GM10847 (cell line): Measurements from ENCODE around the gene SLC25A6.

Experiments used
- POLR2A ChIP-seq: IDR thresholded peaks from 2 replicates; pipeline ENCODE4 v1.6.1; 2011; ENCODE audit not compliant: insufficient read length; ENCODE audit errors: extremely low read depth

SLC25A6 gene

DNA sequence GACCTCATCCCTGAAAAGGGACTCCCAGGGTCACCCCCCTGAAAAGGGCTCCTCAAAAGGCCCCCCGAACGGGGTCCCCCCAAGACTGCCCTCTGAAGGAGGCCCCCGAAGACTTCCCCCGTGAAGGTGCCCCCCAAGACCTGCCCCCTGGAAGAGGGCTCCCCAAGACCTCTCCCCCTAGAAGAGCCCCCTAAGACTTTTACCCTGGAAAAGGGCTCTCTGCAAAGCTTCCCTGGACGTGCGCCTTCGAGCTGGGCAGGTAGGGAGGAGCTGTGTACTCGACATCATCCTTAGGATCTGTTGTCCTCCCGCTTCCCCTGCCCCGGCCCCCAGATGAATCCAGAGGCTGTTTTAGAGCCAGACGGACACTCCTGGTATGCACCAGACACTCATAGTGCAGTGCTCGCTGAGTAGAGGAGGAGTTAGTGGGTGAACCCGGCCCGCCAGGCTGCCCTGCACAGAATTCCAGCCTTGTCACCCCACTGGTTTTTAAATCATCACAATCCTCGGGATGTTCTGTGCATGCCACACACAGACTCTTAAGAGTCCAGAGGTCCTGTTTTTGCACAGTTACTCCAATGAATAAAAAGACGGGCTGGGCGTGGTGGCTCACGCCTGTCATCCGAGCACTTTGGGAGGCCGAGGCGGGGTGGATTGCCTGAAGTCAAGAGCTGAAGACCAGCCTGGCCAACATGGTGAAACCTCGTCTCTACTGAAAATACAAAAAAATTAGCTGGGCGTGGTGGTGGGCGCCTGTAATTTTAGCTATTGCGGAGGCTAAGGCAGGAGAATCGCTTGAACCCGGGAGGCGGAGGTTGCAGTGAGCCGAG, 5.7 kb upstream of the SLC25A6 start:
- TF ChIP-seq POLR2A = no peak

DNA sequence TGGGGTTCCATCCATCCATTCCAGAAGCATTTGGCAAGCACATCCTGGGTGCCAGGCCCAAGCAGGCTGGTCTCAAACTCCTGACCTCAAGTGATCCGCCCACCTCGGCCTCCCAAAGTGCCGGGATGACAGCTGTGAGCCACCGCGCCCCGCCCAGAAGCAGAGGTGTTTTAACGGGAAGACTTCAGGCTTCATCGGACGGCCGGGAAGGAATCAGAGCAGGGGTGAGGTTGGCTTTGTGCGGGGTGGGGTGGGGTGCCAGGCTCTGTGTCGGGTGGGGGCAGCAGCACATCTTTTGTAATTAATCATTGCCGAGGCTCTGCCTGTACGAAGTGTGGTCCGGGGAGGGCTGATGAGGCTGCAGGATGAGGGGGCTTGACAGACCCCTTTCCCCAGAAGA, 5.1 kb upstream of the SLC25A6 start:
- TF ChIP-seq POLR2A = no peak

DNA sequence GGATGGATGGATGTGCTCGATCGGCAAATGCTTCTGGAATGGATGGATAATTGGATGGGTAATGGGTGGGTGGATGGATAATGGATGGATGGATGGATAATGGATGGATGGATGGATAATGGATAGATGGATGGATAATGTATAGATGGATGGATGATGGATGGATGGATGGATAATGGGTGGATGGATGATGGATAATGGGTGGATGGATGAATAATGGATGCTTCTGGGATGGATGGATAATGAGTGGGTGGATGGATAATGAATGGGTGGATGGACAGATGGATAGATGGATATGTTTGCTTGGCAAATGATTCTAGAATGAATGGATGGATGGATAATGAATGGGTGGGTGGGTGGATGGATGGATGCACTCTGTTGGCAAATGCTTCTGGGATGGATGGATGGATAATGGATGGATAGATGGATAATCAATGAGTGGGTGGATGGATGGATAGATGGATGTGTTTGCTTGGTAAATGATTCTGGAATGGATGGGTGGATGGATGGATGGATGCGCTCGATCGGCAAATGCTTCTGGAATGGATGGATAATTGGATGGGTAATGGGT, 3.8 kb upstream of the SLC25A6 start:
- TF ChIP-seq POLR2A = no peak

DNA sequence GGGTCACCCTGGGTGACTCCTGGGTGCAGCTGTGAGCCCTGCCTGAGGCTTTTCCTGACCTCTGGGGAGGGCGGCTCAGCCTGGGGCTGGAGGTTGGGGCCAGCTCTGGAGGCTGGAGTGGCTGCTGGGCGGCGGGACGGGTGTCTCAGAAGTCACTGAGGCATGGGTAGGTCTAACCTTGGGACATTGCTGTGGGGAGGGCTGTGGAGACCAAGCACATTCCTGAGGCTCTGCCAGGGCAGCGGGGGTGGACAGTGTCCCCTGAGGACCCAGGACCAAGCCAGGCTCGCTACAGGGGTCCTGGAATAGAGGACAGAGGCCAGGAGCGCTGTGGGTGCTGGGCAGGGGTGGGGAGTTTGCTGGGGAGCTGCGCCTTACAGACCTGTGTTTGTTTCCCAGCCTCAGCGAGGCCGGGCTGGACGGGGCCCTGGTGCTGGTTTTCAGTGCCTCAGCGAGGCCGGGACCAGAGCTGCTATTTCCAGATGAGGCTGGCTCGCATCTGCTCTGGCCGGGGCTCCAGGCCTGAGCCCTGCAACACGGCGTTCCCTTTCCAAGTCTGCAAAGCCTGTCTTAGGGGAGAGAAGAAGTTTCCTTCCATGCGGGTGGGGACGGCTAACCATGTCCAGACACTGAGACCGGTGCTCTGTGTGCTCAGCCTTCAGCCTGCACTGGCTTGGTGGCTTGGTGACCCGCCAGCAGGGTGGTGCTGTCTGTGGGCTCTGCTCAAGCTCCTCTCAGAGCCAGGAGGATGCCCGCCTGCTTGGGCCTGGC, 3.0 kb upstream of the SLC25A6 start:
- TF ChIP-seq POLR2A = no peak

DNA sequence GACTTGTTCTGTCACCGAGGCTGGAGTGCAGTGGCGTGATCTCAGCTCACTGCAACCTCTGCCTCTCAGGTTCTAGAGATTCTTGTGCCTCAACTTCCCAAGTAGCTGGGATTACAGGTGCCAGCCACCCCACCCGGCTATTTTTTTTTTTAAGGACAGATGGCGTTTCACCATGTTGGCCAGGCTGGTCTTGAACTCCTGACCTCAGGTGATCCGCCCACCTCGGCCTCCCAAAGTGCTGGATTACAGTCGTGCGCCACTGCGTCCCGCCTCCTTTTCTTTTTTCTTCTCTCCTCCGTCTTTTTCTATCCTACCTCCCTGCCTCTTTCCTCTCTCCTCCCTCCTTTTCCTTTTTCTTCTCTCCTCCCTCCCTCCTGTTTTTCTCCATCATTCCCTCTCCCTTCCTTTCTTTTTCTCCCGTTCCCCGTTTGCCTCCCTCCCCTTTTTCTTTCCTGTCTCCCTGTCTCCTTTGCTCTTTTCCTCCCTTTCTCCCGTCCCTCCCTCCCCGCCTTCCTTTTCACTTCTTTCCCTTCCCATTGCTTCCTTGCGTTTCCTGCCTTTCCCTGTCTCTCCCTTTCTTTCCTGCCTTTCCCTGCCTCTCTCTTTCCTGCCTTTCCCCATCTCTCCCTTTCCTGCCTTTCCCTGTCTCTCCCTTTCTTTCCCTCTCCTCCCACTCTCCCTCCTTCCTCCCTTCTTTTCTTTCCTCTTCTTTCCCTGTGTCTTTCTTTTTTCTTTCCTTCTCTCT, 2.1 kb upstream of the SLC25A6 start:
- no peak for TF ChIP-seq POLR2A

DNA sequence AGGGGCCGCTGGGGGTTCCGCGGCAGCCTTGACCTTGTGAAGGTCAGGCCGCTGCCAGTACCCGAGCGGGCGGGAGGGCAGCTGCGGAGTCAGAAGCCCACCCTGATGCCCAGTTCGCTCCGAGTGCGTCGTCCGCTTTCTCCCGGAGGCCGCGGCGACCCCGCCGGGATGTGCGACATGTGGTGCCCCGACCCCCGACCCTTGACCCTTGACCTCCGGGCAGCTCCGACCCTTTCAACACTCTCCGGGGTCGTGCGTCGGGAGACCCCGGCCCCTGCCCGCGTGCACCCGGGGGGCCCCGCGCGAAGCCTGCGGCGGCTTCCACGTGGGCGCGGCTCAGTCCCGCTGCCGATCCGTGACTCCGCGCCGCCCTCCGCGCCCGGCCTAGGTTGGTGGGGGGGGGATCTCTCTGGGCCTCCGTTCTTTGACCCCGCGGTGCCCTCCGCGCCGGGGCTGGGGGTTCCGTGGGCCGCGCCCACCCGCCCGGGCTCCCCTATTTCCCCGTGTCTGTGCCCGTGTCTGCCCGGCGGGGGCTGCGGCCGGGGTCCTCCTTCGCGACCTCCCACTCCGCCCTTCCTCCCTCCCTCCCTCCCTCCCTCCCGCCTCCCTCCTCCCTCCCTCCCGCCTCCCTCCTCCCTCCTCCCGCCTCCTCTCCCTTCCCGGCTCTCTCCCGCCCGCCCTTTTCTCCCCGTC, 609 bp upstream of the SLC25A6 start:
- TF ChIP-seq POLR2A = peak; percentile 64

DNA sequence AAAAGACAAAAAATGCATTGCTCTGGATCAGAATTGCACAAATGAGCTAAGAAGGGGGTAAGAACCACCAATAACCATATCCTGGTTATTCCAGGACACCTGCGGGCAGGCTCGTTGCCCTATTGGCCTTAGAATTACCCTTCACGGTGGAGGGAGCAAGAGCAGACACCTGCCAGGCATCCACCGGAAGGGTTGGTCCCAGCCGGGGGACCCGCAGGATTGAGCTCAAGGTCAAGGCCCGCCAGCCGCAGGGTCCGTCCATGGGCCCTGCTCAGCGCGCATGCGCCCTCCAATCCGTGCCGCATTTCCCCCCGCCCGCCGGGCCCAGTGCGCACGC, 575 bp downstream of the SLC25A6 start:
- TF ChIP-seq POLR2A = no peak

DNA sequence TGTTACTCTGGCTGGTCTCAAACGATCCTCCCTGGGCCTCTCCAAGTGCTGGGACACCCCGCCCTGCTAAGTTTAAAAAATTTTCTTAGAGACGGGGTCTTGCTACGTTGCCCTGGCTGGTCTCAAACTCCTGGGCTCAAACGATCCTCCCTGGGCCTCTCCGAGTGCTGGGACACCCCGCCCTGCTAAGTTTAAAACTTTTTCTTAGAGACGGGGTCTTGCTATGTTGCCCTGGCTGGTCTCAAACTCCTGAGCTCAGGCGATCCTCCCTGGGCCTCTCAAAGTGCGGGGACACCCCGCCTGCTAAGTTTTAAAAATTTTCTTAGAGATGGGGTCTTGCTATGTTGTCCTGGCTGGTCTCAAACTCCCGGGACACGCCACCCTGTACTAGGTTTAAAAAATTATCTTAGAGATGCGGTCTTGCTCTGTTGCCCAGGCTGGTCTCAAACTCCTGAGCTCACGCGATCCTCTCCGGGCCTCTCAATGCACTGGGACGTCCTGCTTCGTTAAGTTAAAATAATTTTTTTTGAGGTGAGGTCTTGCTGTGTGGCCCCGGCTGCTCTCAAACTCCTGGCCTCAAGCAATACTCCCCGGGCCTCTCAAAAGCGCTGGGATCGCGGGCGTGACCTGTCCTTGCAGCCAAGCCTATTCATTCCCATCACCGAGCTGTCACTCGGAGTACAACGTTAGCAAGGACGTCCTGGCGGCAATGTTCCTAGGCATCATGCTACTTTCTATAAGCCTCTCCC, 1.1 kb downstream of the SLC25A6 start:
- no peak for TF ChIP-seq POLR2A

DNA sequence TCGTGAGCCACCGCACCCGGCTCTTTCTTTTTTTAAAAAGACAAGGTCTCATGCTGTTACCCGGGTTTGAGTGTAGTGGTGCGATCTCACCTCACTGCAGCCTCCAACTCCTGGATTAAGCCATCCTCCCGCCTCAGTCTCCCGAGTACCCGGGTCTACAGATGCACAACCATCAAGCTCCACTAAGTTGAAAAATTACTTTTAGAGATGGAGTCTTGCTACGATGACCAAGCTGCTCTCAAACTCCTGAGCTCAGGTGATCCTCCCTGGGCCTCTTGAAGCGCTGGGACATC, 2.0 kb downstream of the SLC25A6 start:
- TF ChIP-seq POLR2A = no peak

DNA sequence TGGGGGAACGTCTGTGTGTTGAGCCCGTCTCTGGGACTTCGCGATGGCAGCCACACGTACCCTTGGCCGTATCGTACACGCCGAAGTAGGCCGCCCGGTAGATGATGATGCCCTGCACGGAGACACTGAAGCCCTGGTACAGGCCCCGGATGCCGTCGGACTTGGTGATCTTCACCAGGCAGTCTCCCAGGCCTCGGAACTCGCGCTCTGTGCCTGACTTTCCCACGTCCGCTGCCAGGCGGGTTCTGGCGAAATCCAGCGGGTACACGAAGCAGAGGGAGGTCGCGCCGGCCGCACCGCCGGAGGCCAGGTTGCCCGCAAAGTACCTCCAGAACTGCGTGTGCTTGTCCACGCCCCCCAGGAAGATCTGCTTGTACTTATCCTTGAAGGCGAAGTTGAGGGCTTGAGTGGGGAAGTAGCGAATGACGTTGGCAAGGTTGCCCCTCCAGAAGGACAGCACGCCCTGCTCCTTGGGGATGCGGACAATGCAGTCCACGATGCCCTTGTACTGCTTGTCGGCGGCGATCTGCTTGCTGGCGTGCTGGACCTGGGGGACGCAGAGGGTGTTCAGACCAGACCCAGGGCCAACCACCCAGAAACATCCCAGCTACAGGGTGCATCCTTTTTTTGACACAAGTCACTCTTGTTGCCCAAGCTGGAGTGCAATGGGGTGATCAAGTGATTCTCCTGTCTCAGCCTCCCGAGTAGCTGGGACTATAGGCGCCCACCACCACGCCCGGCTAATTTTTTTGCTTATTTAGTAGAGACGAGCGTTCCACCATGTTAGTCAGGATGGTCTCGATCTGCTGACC, 2.5 kb downstream of the SLC25A6 start:
- no peak for TF ChIP-seq POLR2A

DNA sequence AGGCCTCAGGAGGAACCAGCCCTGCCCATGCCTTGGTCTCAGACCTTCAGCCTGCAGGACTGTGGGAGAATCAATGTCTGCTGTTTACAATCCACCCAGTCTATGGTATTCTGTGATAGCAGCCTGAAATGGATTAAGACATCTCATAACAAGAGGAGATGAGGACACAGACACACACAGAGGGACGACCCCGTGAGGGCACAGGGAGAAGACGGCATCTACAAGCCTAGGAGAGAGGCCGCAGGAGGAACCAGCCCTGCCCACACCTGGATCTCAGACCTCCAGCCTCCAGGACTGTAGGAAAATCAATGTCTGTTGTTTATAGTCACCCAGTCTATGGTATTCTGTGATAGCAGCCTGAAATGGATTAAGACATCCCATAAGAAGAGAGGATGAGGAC, 3.3 kb downstream of the SLC25A6 start:
- TF ChIP-seq POLR2A = no peak

DNA sequence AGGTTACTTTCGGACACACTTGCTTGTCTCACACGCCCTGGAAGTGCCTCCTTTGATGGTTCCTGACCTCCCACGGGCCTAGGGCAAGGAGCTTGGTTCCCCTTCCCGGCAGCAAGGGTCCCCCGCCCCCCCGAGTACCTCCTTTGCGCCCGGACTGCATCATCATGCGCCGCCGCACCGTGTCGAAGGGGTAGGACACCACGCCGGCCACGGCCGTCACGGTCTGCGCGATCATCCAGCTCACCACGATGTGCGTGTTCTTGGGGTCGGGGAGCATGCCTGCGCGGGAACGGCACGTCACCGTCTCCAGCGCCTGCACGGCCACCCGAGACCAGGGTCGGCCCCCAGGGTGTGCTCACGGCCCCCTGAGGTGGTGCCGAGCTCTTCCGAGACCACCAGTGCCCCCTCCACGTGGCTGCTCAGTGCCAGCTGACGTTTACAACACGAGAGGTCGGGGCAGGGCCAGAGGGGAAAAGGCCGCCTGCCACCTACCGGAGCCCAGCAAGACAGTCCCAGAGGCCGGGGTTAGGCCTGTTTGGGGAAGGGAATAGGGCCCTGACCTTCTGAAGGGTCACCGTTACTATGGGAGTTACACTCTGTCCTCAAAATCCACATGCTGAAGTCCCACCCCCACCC, 4.7 kb downstream of the SLC25A6 start:
- TF ChIP-seq POLR2A = no peak
